AG09309 (cell line): Measurements from ENCODE around the gene TBC1D22B.

Experiments
- DNase-seq: peaks from one replicate; pipeline ENCODE4 v3.0.0-alpha.2; 2010; ENCODE audit warnings: low read depth
- H3K4me3 ChIP-seq: 2 replicates; pipeline ENCODE4 v1.5.1; 2011; ENCODE audit warnings: mild to moderate bottlenecking, low read depth, low read length, moderate library complexity; ENCODE audit not compliant: control insufficient read depth
- TF ChIP-seq, protein P1 (sequence below): IDR thresholded peaks from 2 replicates; pipeline ENCODE4 v1.5.1; 2011; ENCODE audit warnings: mild to moderate bottlenecking, low read depth, low read length, inconsistent platforms; ENCODE audit not compliant: insufficient read depth, control insufficient read depth; ENCODE audit errors: missing control alignments

Gene TBC1D22B

DNA sequence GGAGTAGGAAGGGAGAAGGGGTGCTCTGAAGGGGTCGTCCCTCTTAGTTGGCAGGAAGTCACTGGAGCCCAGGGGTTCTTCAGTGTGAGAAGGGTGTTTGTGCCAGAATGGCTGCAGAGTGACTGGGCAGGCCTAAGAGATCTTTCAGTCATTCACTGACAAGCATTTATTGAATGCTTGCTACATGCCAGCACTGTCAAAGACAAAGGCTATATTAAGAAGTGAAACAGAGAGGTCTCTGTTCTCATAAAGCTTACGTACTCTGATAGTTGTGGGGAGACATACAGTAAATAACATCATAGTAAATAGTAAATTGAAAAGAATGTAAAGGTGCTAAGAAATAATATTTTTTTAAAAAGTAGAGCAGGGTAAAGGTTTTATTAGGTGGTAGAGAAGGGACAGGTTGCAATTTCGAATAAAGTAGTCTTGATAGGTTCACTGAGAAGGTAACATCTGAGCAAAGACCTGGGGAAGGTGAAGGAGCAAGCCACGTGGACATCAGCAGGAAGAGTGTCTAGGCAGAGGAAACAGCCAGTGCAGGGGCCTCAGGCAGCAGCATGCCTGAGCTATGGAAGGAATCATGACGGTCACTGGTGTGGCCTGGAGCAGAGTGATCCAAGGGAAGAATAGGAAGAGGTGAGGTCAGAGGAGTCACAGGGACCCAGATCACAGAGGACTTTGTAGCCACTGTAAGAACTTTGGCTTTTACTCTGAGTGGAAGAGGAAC, 59.9 kb downstream of the TBC1D22B start:
- TF ChIP-seq, protein P1, sequence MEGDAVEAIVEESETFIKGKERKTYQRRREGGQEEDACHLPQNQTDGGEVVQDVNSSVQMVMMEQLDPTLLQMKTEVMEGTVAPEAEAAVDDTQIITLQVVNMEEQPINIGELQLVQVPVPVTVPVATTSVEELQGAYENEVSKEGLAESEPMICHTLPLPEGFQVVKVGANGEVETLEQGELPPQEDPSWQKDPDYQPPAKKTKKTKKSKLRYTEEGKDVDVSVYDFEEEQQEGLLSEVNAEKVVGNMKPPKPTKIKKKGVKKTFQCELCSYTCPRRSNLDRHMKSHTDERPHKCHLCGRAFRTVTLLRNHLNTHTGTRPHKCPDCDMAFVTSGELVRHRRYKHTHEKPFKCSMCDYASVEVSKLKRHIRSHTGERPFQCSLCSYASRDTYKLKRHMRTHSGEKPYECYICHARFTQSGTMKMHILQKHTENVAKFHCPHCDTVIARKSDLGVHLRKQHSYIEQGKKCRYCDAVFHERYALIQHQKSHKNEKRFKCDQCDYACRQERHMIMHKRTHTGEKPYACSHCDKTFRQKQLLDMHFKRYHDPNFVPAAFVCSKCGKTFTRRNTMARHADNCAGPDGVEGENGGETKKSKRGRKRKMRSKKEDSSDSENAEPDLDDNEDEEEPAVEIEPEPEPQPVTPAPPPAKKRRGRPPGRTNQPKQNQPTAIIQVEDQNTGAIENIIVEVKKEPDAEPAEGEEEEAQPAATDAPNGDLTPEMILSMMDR: no peak
- no peak for DNase-seq
- H3K4me3 ChIP-seq: no peak overlapping the region

DNA sequence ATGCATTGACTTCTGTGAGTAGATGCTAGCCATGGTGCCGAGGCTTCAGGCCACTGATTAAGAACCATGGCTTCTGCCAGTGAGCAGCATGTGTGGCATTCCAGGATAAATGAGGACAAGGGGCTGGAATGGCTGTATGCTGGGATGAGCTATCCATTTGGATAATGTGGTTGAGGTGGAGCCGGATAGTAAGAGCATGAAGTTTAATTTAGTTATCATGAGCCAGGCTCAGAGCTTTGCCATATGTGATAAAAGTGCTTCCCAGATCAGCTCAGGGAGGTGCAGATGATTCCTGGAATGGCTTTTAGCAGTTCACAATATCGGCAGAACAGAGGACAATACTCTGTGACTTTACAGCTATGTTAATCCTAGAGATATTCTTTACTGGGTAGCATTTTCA, 61.6 kb downstream of the TBC1D22B start:
- H3K4me3 ChIP-seq: no peak overlapping the region
- TF ChIP-seq, protein P1: no peak
- no peak for DNase-seq

DNA sequence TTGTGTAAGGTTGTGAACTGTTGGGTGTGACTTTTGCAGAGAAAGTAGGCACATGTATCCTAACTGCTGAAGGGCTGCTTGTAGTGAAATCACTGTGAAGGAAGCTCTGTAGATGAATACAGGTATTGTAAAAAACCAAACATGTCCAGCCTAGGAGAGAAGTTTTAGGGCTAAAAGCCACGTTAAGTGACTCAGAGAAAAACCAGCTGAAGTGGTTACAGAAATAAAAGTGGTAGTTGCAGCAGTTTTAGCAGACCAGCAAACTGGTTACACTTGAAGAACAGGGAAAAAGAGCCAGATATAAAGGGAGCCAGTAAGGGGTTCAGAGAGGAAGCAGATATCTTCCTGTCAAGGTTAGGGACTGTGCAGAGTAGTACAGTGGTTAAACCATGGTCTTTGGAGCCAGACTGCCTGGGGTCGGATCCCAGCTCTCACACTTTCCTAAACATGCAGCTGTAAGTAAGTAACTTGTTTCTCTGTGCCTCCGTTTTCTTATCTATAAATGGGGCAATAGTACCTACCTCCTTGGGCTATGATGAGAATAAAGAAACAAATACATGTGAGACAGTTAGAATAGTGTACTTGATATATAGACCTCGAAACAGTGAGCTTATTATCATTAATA, 62.4 kb downstream of the TBC1D22B start:
- no peak overlapping the region for H3K4me3 ChIP-seq
- TF ChIP-seq, protein P1: no peak
- DNase-seq: no peak

DNA sequence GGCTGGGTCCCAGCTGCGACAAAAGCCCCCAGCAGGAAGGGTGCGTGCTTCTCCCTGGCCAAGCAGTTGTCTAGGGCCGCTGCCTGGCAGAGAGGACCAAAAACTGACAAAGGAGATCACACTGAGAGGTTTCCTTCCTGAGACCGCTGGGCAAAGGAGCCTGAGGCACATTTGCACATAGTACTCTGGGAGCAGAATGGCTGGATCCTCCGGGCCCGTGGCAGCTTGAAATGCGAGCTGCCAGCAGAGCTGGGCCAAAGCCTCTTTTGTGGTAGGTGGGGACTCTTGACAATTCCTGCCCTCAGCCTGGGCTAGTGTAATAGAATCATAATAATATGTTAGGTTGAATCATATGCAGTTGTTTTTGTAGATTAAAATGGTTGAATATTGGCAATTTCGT, 63.1 kb downstream of the TBC1D22B start:
- H3K4me3 ChIP-seq: no peak overlapping the region
- no peak for DNase-seq
- TF ChIP-seq, protein P1: no peak

DNA sequence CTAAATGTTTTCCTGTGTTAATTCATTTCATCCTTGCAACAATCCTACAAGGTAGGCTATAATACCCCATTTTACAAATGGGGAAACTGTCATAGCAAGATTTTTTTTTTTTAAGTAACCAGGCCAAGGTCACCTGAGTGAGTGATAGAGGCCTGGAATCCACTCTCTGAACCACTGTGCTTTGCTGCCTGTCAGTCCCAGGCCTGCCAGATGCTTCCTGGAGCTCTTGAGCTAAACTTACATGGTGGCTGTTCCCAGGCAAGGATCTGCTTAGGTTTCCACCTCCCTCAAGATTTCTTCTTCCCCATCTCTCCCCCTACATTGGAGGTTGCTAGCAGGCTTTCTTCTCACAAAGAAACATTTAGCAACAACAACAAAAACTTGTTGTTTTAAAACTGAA, 63.5 kb downstream of the TBC1D22B start:
- no peak for DNase-seq
- no peak overlapping the region for H3K4me3 ChIP-seq
- TF ChIP-seq, protein P1: no peak

DNA sequence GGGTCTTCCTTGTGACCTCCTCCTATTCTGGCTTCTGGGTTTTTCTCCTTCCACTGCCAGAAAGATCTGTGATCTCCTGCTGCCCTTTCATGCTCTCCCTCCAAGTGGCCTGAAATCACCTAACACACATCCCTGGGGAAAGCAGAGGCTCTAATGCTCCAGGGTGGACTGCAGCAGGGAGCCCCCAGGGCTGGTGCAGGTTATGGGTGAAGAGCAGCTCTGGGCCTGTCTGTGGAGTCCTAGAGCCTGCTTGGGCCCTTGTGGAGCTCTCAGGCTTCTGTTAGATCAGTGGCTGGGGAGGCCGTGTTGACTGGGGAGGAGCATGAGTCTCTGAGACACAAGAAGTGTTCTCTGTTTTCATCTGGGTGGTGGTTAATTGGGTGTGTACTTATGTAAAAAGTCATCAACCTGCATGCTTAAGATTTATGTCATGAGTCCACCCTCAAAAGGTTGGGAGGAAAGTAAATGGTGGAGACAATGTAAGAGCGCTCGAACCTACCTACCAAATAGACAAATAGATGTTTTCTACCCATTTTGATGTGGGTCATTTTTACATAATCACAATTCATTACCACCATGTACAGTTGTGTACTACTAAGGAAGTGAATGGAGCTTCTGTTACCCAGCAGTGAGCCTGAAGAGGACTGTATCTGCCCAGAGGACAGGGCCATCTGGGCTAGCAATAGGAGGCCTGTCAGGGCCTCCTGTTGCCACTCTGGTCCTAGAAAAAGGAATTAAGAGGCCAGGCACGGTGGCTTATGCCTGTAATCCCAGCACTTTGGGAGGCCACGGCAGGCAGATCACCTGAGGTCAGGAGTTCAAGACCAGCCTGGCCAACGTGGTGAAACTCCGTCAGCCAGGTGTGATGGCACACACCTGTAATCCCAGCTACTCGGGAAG, 64.2 kb downstream of the TBC1D22B start:
- DNase-seq: no peak
- TF ChIP-seq, protein P1: no peak
- no peak overlapping the region for H3K4me3 ChIP-seq
